KOPT-K1 (cell line): ENCODE data around the gene RFWD3.

Experiments used
- H3K27ac ChIP-seq: fragments of 200-600 bp; sonication (generic); 2 replicates; pipeline ENCODE4 v1.5.1; 2016; ENCODE audit warnings: antibody characterized with exemption, mild to moderate bottlenecking, low read depth, low read length; ENCODE audit not compliant: poor library complexity, severe bottlenecking
- H3K36me3 ChIP-seq: fragments of 200-600 bp; sonication (generic); 2 replicates; pipeline ENCODE4 v1.5.1; 2017; ENCODE audit warnings: antibody characterized with exemption, mild to moderate bottlenecking, low read length, moderate library complexity; ENCODE audit not compliant: insufficient read depth
- H3K9me3 ChIP-seq: fragments of 200-600 bp; sonication (generic); 2 replicates; pipeline ENCODE4 v1.5.1; 2017; ENCODE audit warnings: antibody characterized with exemption, low read length, mild to moderate bottlenecking; ENCODE audit not compliant: insufficient read depth, poor library complexity, severe bottlenecking

RFWD3 gene

GRCh38 chr16:74611721-74612120, 55.0 kb downstream of the RFWD3 start:
- Histone ChIP-seq H3K9me3 (no peaks in the 10 kb centered on the region), H3K27ac (no peak overlapping the region)

DNA sequence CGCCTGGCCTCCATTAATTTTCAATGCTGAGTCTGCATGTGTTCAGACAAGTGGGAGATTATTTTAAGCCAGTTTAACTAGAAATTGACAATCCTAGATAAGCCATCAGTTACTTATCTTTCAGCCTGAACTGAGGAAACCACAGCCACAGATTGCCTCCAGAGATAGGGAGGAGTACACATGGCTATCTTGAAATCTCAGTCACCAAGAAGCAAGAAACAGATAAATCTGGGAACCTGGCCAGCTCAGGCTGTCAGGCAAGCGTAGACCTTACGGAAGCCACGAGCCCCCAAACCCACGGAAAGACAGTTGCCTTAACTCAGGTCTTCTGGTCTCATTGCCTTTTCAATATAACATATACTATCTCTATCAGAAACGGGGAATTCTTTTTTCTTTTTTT, 57.7 kb downstream of the RFWD3 start:
- no peak overlapping the region for H3K27ac ChIP-seq
- H3K36me3 ChIP-seq, result peaks cover 4% of the 10 kb centered on the region; the same call in 1 of the 2 replicates
- no peaks in the 10 kb centered on the region for H3K9me3 ChIP-seq

More at GRCh38 chr16:74611721-74612120, 55.0 kb downstream of the RFWD3 start:
- H3K36me3 ChIP-seq, result peaks cover 28% of the 10 kb centered on the region

DNA sequence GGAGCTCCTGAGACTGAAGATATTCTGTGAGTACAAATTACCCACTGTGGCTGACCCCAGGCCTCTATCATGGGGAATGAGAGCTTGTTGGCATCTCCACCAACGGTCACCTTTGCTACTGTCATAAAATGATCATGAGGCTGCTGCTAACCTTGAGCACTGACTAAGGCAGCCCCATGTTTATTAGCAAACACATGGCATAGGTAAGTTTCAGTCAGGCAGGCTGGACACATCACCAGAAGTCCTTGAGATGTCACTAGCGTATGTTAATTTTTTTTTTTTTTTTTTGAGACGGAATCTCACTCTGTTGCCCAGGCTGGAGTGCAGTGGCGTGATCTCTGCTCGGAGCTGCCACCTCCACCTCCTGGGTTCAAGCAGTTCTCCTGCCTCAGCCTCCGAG, 58.3 kb downstream of the RFWD3 start:
- Histone ChIP-seq H3K36me3 (no peaks in the 10 kb centered on the region), H3K27ac (no peak overlapping the region), H3K9me3 (no peaks in the 10 kb centered on the region)

GRCh38 chr16:74607962-74608356, 58.7 kb downstream of the RFWD3 start:
- H3K9me3 ChIP-seq, result no peaks in the 10 kb centered on the region
- no peaks in the 10 kb centered on the region for H3K36me3 ChIP-seq
- no peak overlapping the region for H3K27ac ChIP-seq

- no peaks in the 10 kb centered on the region for H3K36me3 ChIP-seq
- H3K27ac ChIP-seq, result peak overlapping the region; percentile 66
- no peaks in the 10 kb centered on the region for H3K9me3 ChIP-seq
Observed at GRCh38 chr16:74607310-74607961, 59.2 kb downstream of the RFWD3 start.

DNA sequence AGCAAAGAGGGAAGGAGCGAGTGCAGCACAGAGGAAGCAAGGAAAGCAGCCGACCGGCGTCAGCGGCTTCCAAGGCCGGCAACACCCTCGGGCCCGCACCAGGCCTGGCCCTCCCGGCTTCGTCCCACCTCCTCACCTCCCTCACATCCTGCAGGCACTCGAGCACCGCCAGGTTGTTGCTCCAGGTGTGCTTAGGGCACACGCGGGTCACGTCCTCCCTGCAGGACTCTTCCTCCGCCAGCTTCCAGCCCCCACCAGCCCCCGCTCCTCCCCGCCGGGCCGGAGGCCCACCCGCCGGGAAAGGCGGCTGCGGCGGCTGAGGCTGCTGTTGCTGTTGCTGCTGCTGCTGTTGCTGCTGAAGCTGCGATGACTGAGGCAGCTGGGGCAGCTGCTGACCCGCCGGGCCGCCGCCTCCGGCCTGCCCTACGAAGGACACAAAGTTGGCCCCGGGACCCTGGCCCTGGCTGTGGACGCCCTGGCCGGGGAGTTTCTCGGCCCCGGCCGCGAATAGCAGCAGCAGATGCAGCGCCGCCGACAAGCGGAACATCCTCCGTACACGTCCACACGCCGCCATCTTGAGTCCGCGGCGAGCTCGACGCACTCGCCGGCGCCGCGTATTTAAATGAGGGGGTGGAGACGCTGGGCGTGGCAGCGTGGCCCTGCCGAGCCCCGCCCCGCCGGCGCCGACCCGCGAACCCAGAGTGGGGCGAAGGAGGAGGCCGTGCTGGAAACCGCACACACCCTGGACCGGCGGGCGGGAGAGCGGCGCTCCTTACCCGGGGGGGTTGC, 60.0 kb downstream of the RFWD3 start, which contains the start of gene GLG1:
Gene GLG1 (minus strand): TSS at position 594 of the 789 bp plus-strand sequence. CDS start 20 bp downstream, at position 574.
- Histone ChIP-seq H3K9me3 (no peaks in the 10 kb centered on the region), H3K27ac (peak within 1 kb of the TSS; percentile 66), H3K36me3 (no peaks in the 10 kb centered on the region)

- no peaks in the 10 kb centered on the region for H3K36me3 ChIP-seq
- peak overlapping the region; percentile 66 for H3K27ac ChIP-seq
- no peaks in the 10 kb centered on the region for H3K9me3 ChIP-seq
Observed at GRCh38 chr16:74605746-74606520, 60.7 kb downstream of the RFWD3 start.

GRCh38 chr16:74605332-74605731, 61.3 kb downstream of the RFWD3 start:
- Histone ChIP-seq H3K9me3 (no peaks in the 10 kb centered on the region), H3K27ac (no peak overlapping the region), H3K36me3 (no peaks in the 10 kb centered on the region)

DNA sequence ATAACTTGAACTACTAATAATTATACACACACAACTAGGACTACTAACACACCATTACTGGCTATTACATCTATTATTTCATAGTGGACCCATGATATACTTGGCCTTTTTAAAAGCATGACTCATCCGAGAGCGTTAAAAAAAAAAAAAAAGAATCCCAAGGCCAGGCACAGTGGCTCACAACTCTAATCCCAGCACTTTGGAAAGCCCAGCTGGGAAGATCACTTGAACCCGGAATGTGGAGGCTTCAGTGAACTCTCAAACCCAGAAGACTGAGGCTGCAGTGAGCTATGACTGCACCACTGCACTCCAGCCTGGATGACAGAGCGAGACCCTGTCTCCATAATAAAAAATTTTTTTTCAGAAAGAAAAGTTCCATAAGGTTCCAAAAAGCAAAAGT, 62.8 kb downstream of the RFWD3 start:
- Histone ChIP-seq H3K36me3 (no peaks in the 10 kb centered on the region), H3K27ac (no peak overlapping the region), H3K9me3 (no peaks in the 10 kb centered on the region)

- Histone ChIP-seq H3K36me3 (peaks cover 9% of the 10 kb centered on the region), H3K27ac (peak overlapping the region; percentile 23), H3K9me3 (no peaks in the 10 kb centered on the region)
Observed at GRCh38 chr16:74601126-74601871, 65.4 kb downstream of the RFWD3 start.

GRCh38 chr16:74596586-74596985, 70.1 kb downstream of the RFWD3 start:
- Histone ChIP-seq H3K36me3 (peaks cover 13% of the 10 kb centered on the region), H3K27ac (no peak overlapping the region), H3K9me3 (no peaks in the 10 kb centered on the region)

DNA sequence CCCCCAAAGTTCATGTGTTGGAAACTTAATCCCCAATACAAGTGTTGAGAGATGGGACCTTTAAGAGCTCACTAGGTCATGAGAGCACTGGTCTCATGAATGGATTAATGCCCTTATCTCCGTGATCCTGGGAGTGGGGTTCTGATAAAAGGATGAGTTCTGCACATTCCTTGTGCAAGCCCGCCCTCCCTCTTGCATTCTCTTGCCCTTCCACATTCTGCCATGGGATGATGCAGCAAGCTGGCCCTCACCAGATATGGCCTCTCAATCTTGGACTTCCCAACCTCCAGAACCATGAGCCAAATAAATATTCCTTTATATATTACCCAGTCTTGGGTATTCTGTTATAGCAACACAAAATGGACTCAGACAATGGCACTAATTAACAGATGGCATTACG, 73.8 kb downstream of the RFWD3 start:
- no peak overlapping the region for H3K27ac ChIP-seq
- peaks cover 13% of the 10 kb centered on the region for H3K36me3 ChIP-seq
- H3K9me3 ChIP-seq, result no peaks in the 10 kb centered on the region

- H3K27ac ChIP-seq, result no peak overlapping the region
- no peaks in the 10 kb centered on the region for H3K9me3 ChIP-seq
- H3K36me3 ChIP-seq, result peaks cover 12% of the 10 kb centered on the region
Observed at GRCh38 chr16:74591876-74592650, 74.6 kb downstream of the RFWD3 start.

DNA sequence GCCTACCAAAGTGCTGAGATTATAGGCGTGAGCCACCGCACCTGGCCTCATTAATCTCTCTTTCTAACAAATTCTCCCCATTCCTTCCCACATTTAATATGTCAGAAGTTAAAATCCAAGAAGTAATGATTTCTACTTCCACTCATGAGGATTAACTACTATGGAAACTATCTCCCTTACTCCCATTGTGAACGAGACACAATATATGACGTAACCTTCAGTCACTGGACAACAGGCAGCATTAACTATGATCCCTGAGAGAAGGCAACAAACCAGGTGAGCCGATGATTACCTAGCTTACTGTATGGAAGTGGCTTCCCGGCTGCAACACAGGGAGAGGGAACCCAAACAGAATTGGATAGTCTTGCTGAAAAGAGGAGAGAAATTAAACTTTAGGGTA, 79.7 kb downstream of the RFWD3 start:
- no peaks in the 10 kb centered on the region for H3K36me3 ChIP-seq
- no peaks in the 10 kb centered on the region for H3K9me3 ChIP-seq
- no peak overlapping the region for H3K27ac ChIP-seq
